NB4 (cell line): Measurements from ENCODE around the gene MTHFR.

Experiments used
- DNase-seq: peaks from one replicate; pipeline ENCODE4 v3.0.0; 2010; ENCODE audit warnings: low read depth
- H3K4me3 ChIP-seq: one replicate; pipeline ENCODE4 v1.5.1; 2011; ENCODE audit warnings: mild to moderate bottlenecking, low read depth, low read length, moderate library complexity
- CTCF ChIP-seq: IDR thresholded peaks from one replicate; pipeline ENCODE4 v1.5.1; 2012; ENCODE audit warnings: low read depth, low read length
- MAX ChIP-seq: IDR thresholded peaks from 2 replicates; pipeline ENCODE4 v1.6.1; 2011; ENCODE audit warnings: low read depth, low read length
- MYC ChIP-seq: IDR thresholded peaks from 2 replicates; pipeline ENCODE4 v1.6.1; 2011; ENCODE audit warnings: low read depth, low read length
- POLR2A ChIP-seq: IDR thresholded peaks from 2 replicates; pipeline ENCODE4 v1.6.1; 2011; ENCODE audit warnings: mild to moderate bottlenecking; ENCODE audit not compliant: insufficient read length; ENCODE audit errors: extremely low read depth

The MTHFR gene

GRCh38 chr1:11769274-11769673 lies 36.5 kb downstream of the MTHFR start:
- TF ChIP-seq POLR2A (no peak), CTCF (no peak), MAX (no peak), MYC (no peak)
- no peak overlapping the region for H3K4me3 ChIP-seq
- DNase-seq = no peak

- DNase-seq = peak; percentile 30
- no peak overlapping the region for H3K4me3 ChIP-seq
- TF ChIP-seq POLR2A (no peak), MAX (no peak), MYC (no peak), CTCF (no peak)
Measured at GRCh38 chr1:11768821-11769220, 36.9 kb downstream of the MTHFR start.

- no peak for TF ChIP-seq CTCF
- no peak for TF ChIP-seq POLR2A
- no peak for TF ChIP-seq MAX
- no peak for TF ChIP-seq MYC
- DNase-seq = no peak
- no peak overlapping the region for H3K4me3 ChIP-seq
Measured at GRCh38 chr1:11767922-11768704, 37.7 kb downstream of the MTHFR start.

GRCh38 chr1:11766429-11766776 lies 39.4 kb downstream of the MTHFR start:
- no peak overlapping the region for H3K4me3 ChIP-seq
- no peak for DNase-seq
- no peak for TF ChIP-seq POLR2A
- TF ChIP-seq MAX = no peak
- no peak for TF ChIP-seq CTCF
- no peak for TF ChIP-seq MYC

- no peak for DNase-seq
- no peak overlapping the region for H3K4me3 ChIP-seq
- TF ChIP-seq CTCF = no peak
- no peak for TF ChIP-seq MAX
Measured at GRCh38 chr1:11765661-11766428, 39.9 kb downstream of the MTHFR start.
